Upper lobe of left lung (tissue), 4 donors: ENCODE measurements around the gene WASHC4.

Experiments used
- EP300 ChIP-seq, 4 donors: sonication (generic); formaldehyde crosslinking; IDR thresholded peaks; one replicate each; pipeline ENCODE4 v1.5.1; 2017; ENCODE audit warnings: antibody characterized with exemption in 4 of 4, control low read depth in 2 of 4
- POLR2A ChIP-seq, 4 donors: fragments of 450-650 bp; IDR thresholded peaks; one replicate each; pipeline ENCODE4 v1.5.1; 2016 to 2017; ENCODE audit warnings: antibody characterized with exemption in 4 of 4, mild to moderate bottlenecking in 2 of 4
- POLR2AphosphoS5 ChIP-seq, 2 donors: sonication (generic); formaldehyde crosslinking; IDR thresholded peaks; one replicate each; pipeline ENCODE4 v1.5.1; 2017; ENCODE audit warnings: antibody characterized with exemption in 2 of 2
- TF ChIP-seq, protein P1 (sequence below), 6 experiments: fragments of 450-650 bp in 4 of 6; fragments of 200-600 bp in 2 of 6; sonication (generic) in 2 of 6; IDR thresholded peaks; one replicate each; pipeline ENCODE4 v1.5.1; 2016 to 2019; ENCODE audit warnings: antibody characterized with exemption in 6 of 6

- TF ChIP-seq POLR2AphosphoS5 (IDR thresholded peaks at IDR 0.05) (no peak), EP300 (IDR thresholded peaks at IDR 0.05) (no peak), POLR2A (IDR thresholded peaks at IDR 0.05) (no peak)
- TF ChIP-seq, protein P1, sequence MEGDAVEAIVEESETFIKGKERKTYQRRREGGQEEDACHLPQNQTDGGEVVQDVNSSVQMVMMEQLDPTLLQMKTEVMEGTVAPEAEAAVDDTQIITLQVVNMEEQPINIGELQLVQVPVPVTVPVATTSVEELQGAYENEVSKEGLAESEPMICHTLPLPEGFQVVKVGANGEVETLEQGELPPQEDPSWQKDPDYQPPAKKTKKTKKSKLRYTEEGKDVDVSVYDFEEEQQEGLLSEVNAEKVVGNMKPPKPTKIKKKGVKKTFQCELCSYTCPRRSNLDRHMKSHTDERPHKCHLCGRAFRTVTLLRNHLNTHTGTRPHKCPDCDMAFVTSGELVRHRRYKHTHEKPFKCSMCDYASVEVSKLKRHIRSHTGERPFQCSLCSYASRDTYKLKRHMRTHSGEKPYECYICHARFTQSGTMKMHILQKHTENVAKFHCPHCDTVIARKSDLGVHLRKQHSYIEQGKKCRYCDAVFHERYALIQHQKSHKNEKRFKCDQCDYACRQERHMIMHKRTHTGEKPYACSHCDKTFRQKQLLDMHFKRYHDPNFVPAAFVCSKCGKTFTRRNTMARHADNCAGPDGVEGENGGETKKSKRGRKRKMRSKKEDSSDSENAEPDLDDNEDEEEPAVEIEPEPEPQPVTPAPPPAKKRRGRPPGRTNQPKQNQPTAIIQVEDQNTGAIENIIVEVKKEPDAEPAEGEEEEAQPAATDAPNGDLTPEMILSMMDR (IDR thresholded peaks at IDR 0.05), result no peak
Observed at GRCh38 chr12:105083031-105083430, 24.5 kb upstream of the WASHC4 start.
